ENCODE results near the gene SRRM2. TPM values are rescaled to one million over a fixed set of nuclear protein-coding genes. Genes with fewer than 3 reads are reported as not detected.

Gene SRRM2
- total and polyA plus RNA-seq, 9 of the 15 experiments (the other 6 are each of a cell fraction or from before 2014, with no cell fraction given), result 26.7 to 563 (median 81.1) TPM

GRCh38 chr16:2724816-2725348, 27.6 kb upstream of the SRRM2 start (continued):
- no peak for TF ChIP-seq MLLT1 (IDR thresholded peaks at IDR 0.05)

GRCh38 chr16:2726923-2727322, 25.5 kb upstream of the SRRM2 start:
- Histone ChIP-seq H3K27me3 (ENCODE audit: control insufficient read depth in 2 of 2, insufficient read depth in 2 of 2, low read length in 2 of 2) (no peaks in the 10 kb centered on the region), H3K79me2 (ENCODE audit: control insufficient read depth, insufficient read depth, low read length) (no peaks in the 10 kb centered on the region), H3K27ac (ENCODE audit: extremely low read depth, low read depth, low read length) (no peak overlapping the region), H2AFZ (ENCODE audit: low read depth, low read length) (no peak overlapping the region), H3K9me3 (replicated peaks; ENCODE audit: control insufficient read depth, insufficient read depth, low read depth, low read length) (no peaks in the 10 kb centered on the region), H3K9ac (ENCODE audit: insufficient read depth in 1 of 2, low read depth in 2 of 2, low read length in 2 of 2) (no peak overlapping the region), H3K4me1 (replicated peaks in 1 of 2; ENCODE audit: control insufficient read depth in 2 of 2, insufficient read depth in 2 of 2, low read length in 2 of 2) (peaks cover 0 to 7% of the 10 kb centered on the region in 2 experiments; a peak in 3 of 5 replicates), H3K36me3 (ENCODE audit: control insufficient read depth, insufficient read depth, low read length) (no peaks in the 10 kb centered on the region), H3K4me2 (ENCODE audit: insufficient read depth, low read length) (no peak overlapping the region), H3K9me1 (ENCODE audit: control insufficient read depth, insufficient read depth, low read length) (no peaks in the 10 kb centered on the region), H3K4me3 (no peak overlapping the region), H4K20me1 (replicated peaks; ENCODE audit: control insufficient read depth, insufficient read depth, low read length) (no peaks in the 10 kb centered on the region)
- intact Hi-C loops (cut with micrococcal nuclease), result no loop called here
- FAIRE-seq (no peak), ATAC-seq (no peak), DNase-seq (ENCODE audit: extremely low read depth in 1 of 4, low spot score in 3 of 4) (no peak)
- POLR2A ChIA-PET, result no interaction called here
- 42% methylated on average over 5 of the region's 5 CpGs for WGBS (ENCODE audit: insufficient coverage, low coverage, missing lambda C conversion rate)
- BruUV-seq (replicated peaks), result no TSS peak
- CTCF ChIA-PET (ENCODE audit: low intra/inter-chr PET ratio), result no interaction called here
- in situ Hi-C loops (cut with MboI), result no loop called here
- no peak for TF ChIP-seq MEF2D (tag; conservative IDR thresholded peaks at IDR 0.05; ENCODE audit: low read depth)
- no peak for TF ChIP-seq ZNF717 (CRISPR knock-in tag; IDR thresholded peaks at IDR 0.05)
- no peak for TF ChIP-seq CTCF (IDR thresholded peaks at IDR 0.05 in 2 of 3, conservative IDR thresholded peaks at IDR 0.05 in 1 of 3; ENCODE audit: insufficient read depth in 2 of 3, low read depth in 1 of 3, low read length in 3 of 3)
- TF ChIP-seq CEBPZ (IDR thresholded peaks at IDR 0.05; ENCODE audit: borderline replicate concordance, low read depth, low read length), result no peak
- no peak for TF ChIP-seq CHAMP1 (IDR thresholded peaks at IDR 0.05)
- TF ChIP-seq ZNF695 (CRISPR knock-in tag; IDR thresholded peaks at IDR 0.05), result no peak
- TF ChIP-seq ZNF511 (CRISPR knock-in tag; IDR thresholded peaks at IDR 0.05), result no peak
- no peak for TF ChIP-seq BHLHE40 (IDR thresholded peaks at IDR 0.05; ENCODE audit: low read length)
- no peak for TF ChIP-seq PCBP2 (IDR thresholded peaks at IDR 0.05; ENCODE audit: low read depth, low read length, poor library complexity, severe bottlenecking)
